HG03457 (cell line): ENCODE data around the gene SLC22A5.
A peak's percentile ranks its signal among the peaks of the same experiment; 100 is the strongest.

Source experiments
- ATAC-seq: cut with Tn5 transposase; IDR thresholded peaks from one replicate; pipeline ENCODE4 v1.9.1; 2021; ENCODE audit warnings: moderate number of reproducible peaks; ENCODE audit not compliant: unreplicated experiment

Gene SLC22A5

GRCh38 chr5:132369474-132370180 lies at the start of gene SLC22A5:
Gene SLC22A5 (plus strand): TSS chr5:132369710. CDS start chr5:132369973, 263 bp downstream.
- ATAC-seq, result peak; percentile 69

- ATAC-seq, result no peak
Observed at GRCh38 chr5:132319975-132320374, 49.5 kb upstream of the SLC22A5 start.

GRCh38 chr5:132321109-132321721 lies 48.3 kb upstream of the SLC22A5 start:
- ATAC-seq, result no peak

- ATAC-seq, result no peak
Observed at GRCh38 chr5:132322266-132322665, 47.2 kb upstream of the SLC22A5 start.

GRCh38 chr5:132323202-132323601 lies 46.3 kb upstream of the SLC22A5 start:
- no peak for ATAC-seq

GRCh38 chr5:132325691-132326090 lies 43.8 kb upstream of the SLC22A5 start:
- ATAC-seq, result no peak

GRCh38 chr5:132327252-132327955 lies 42.1 kb upstream of the SLC22A5 start:
- ATAC-seq, result no peak

- ATAC-seq, result no peak
Observed at GRCh38 chr5:132334812-132335211, 34.7 kb upstream of the SLC22A5 start.

GRCh38 chr5:132335402-132335801 lies 34.1 kb upstream of the SLC22A5 start:
- no peak for ATAC-seq

- ATAC-seq, result no peak
Observed at GRCh38 chr5:132339502-132339901, 30.0 kb upstream of the SLC22A5 start.

GRCh38 chr5:132342291-132343180 lies 27.0 kb upstream of the SLC22A5 start:
- no peak for ATAC-seq

- no peak for ATAC-seq
Observed at GRCh38 chr5:132344775-132345514, 24.6 kb upstream of the SLC22A5 start.

GRCh38 chr5:132353486-132353995 lies 16.0 kb upstream of the SLC22A5 start:
- no peak for ATAC-seq

- no peak for ATAC-seq
Observed at GRCh38 chr5:132354381-132355139, 14.9 kb upstream of the SLC22A5 start.

- no peak for ATAC-seq
Observed at GRCh38 chr5:132355140-132355765, 14.3 kb upstream of the SLC22A5 start.

GRCh38 chr5:132358775-132359174 lies 10.7 kb upstream of the SLC22A5 start:
- ATAC-seq, result no peak

GRCh38 chr5:132362086-132362485 lies 7.4 kb upstream of the SLC22A5 start:
- no peak for ATAC-seq

GRCh38 chr5:132363431-132364112 lies 5.9 kb upstream of the SLC22A5 start:
- no peak for ATAC-seq
